ENCODE results near the gene KATNB1.
A peak's percentile ranks its signal among the peaks of the same experiment; 100 is the strongest.

The KATNB1 gene

GRCh38 chr16:57757326-57757786 lies 21.8 kb downstream of the KATNB1 start:
- H3K4me3 ChIP-seq (ENCODE audit: low read depth, low read length), result no peak overlapping the region
- TF ChIP-seq, protein P1, sequence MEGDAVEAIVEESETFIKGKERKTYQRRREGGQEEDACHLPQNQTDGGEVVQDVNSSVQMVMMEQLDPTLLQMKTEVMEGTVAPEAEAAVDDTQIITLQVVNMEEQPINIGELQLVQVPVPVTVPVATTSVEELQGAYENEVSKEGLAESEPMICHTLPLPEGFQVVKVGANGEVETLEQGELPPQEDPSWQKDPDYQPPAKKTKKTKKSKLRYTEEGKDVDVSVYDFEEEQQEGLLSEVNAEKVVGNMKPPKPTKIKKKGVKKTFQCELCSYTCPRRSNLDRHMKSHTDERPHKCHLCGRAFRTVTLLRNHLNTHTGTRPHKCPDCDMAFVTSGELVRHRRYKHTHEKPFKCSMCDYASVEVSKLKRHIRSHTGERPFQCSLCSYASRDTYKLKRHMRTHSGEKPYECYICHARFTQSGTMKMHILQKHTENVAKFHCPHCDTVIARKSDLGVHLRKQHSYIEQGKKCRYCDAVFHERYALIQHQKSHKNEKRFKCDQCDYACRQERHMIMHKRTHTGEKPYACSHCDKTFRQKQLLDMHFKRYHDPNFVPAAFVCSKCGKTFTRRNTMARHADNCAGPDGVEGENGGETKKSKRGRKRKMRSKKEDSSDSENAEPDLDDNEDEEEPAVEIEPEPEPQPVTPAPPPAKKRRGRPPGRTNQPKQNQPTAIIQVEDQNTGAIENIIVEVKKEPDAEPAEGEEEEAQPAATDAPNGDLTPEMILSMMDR (IDR thresholded peaks at IDR 0.05; ENCODE audit: low read depth, low read length, missing control alignments), result peak; percentile 88
- DNase-seq (ENCODE audit: low read depth), result peak; percentile 21

DNA sequence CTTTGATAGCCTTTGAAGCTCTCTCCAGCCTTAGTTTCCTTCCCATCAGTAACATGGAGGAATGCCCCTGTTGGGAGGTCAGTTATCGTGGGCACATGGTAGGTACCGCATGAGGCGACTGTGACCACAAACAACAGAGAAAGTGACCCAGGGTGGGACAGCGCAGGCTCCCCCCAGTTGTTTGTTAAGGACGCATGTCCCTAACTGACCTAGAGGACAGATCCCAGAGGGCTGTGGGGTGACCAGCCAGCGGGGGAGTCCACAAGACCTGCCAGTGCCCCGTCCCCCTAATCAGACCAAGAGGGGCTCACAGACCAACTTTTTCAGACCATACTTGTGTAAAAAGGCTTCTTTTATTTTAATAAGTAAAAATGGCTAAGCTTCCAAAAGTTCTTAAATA lies 22.3 kb downstream of the KATNB1 start:
- no peak for DNase-seq (ENCODE audit: low read depth)
- H3K4me3 ChIP-seq (ENCODE audit: low read depth, low read length), result no peak overlapping the region
- TF ChIP-seq, protein P1 (IDR thresholded peaks at IDR 0.05; ENCODE audit: low read depth, low read length, missing control alignments), result no peak

GRCh38 chr16:57758331-57759117 lies 23.0 kb downstream of the KATNB1 start:
- H3K4me3 ChIP-seq (ENCODE audit: low read depth, low read length), result no peak overlapping the region
- TF ChIP-seq, protein P1 (IDR thresholded peaks at IDR 0.05; ENCODE audit: low read depth, low read length, missing control alignments), result no peak
- no peak for DNase-seq (ENCODE audit: low read depth)

DNA sequence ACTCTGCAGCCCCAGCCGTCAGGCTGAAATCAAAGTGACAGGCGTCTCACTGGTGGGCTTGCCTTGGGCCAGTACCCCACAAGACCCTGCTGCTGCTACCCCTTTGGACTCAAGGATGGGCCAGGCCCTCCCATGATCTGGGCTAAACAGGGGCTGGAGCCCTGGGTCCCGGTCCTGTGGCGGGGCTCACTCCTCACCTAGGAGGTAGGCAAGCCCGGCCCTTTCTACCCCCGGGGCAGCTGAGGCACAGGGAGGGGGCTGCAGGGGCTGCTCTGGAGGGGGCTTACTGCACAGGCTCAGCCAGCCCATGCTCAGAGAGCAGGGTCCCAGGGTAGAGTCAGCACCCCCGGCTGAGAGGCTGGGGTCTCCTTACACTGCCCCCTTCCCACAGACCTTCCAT lies 23.6 kb downstream of the KATNB1 start:
- DNase-seq (ENCODE audit: low read depth), result no peak
- no peak overlapping the region for H3K4me3 ChIP-seq (ENCODE audit: low read depth, low read length)
- TF ChIP-seq, protein P1 (IDR thresholded peaks at IDR 0.05; ENCODE audit: low read depth, low read length, missing control alignments), result no peak

- TF ChIP-seq, protein P1 (IDR thresholded peaks at IDR 0.05; ENCODE audit: low read depth, low read length, missing control alignments), result no peak
- H3K4me3 ChIP-seq (ENCODE audit: low read depth, low read length), result no peak overlapping the region
- no peak for DNase-seq (ENCODE audit: low read depth)
These were observed 24.2 kb downstream of the KATNB1 start for GRCh38 chr16:57759541-57760356.

DNA sequence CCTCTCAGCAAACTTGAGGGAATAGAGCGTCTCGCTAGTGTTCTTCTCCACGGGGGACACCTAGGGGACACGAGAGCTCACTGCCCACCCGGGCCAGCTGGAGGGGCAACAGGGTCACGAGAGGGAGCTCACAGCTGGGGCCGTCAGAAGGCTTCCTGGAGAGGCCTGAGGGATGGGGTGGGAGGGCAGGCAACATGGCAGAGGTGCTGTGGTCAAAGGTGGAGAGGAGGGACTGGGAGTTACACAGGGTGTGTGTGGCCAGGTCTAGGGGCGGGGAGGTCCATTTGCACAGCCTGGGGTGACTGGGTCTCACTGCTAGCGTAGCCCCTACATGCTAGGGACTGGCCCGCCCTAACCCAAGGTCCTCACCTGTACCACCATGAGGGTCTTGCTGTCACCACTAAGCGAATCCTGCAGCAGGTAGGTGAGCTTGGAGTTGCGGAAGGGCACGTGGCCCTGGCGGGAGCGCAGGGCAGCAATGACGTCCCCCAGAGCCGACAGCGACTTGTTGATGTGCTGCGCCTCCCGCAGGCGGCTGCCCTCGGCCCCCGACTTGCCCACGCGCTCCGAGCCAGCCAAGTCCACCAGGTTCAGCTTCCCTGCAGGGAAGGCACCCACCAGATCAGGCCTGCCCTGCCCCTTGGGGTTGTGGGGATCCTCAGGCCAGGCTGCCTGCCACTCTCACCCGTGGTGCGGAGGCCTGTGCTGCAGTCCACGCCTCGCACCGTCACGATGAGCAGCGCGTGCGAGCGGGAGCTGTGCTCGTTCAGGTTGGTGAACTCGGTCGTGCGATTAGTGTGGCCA lies 25.0 kb downstream of the KATNB1 start:
- no peak for DNase-seq (ENCODE audit: low read depth)
- no peak overlapping the region for H3K4me3 ChIP-seq (ENCODE audit: low read depth, low read length)
- TF ChIP-seq, protein P1 (IDR thresholded peaks at IDR 0.05; ENCODE audit: low read depth, low read length, missing control alignments), result no peak

All from GM12864 (cell line).